ENCODE results near the gene POTEI. TPM values are rescaled to one million over a fixed set of nuclear protein-coding genes. Genes with fewer than 3 reads are reported as not detected.

POTEI gene
- total RNA-seq: 0.05 and 0.07 TPM in 2 replicates

GRCh38 chr2:130509228-130509627 is at the start of gene POTEI:
POTEI (minus strand) TSS chr2:130509328; CDS start chr2:130509235, 93 bp downstream.

GRCh38 chr2:130520992-130521391 is 11.9 kb upstream of the POTEI start, which contains the start of gene CFC1B:
CFC1B (plus strand) TSS chr2:130521222; CDS start chr2:130521485, 263 bp downstream.

Other genes starting within 250 kb of the POTEI start
- 114 TPM in 2 replicates for gene IMP4, start 166.4 kb downstream of the POTEI start, total RNA-seq
- 20.4 and 26.6 TPM in 2 replicates for gene PTPN18, start 153.3 kb downstream of the POTEI start, total RNA-seq
- not detected in 2 replicates for gene CFC1B, start 11.9 kb upstream of the POTEI start, total RNA-seq
- not detected in 2 replicates for gene CFC1, start 90.2 kb upstream of the POTEI start, total RNA-seq
- 0.07 TPM in 1 of 2 replicates, not detected in the other for gene POTEJ, start 102.1 kb upstream of the POTEI start, total RNA-seq
- gene GPR148, start 219.7 kb upstream of the POTEI start, total RNA-seq: not detected in 2 replicates
- gene AMER3, start 246.2 kb upstream of the POTEI start, total RNA-seq: not detected in 2 replicates

All from mammary microvascular endothelial cell (primary cell).